Immature natural killer cell (primary cell): Measurements from ENCODE around the gene CCR4. TPM values are rescaled to one million over a fixed set of nuclear protein-coding genes. Genes with fewer than 3 reads are reported as not detected.
"Not testable (repeated sequence)": the region's sequence is repeated elsewhere in the genome, so short reads cannot be mapped to it uniquely, and the experiment has no call there.

Source experiments
- DNase-seq, 3 donors: peaks; one replicate each; pipeline ENCODE4 v3.0.0; 2022; ENCODE audit warnings: mixed read lengths in 1 of 3
- H3K27ac Mint-ChIP-seq, 6 donors: one replicate each; pipeline ENCODE4 v1.8.0; 2020; ENCODE audit warnings: mixed read lengths in 6 of 6, mild to moderate bottlenecking in 5 of 6, inconsistent platforms in 4 of 6, moderate library complexity in 3 of 6
- H3K27me3 Mint-ChIP-seq, 3 donors: one replicate each; pipeline ENCODE4 v1.8.0; 2020 to 2021; ENCODE audit warnings: low read depth in 3 of 3, mild to moderate bottlenecking in 3 of 3, mixed read lengths in 3 of 3, moderate library complexity in 3 of 3, inconsistent platforms in 1 of 3
- H3K36me3 Mint-ChIP-seq, 3 donors: one replicate each; pipeline ENCODE4 v1.8.0; 2020; ENCODE audit warnings: mixed read lengths in 3 of 3, inconsistent platforms in 2 of 3, mild to moderate bottlenecking in 2 of 3
- H3K4me1 Mint-ChIP-seq, 2 donors: one replicate each; pipeline ENCODE4 v1.8.0; 2020; ENCODE audit warnings: inconsistent platforms in 2 of 2, mild to moderate bottlenecking in 2 of 2, mixed read lengths in 2 of 2, moderate library complexity in 1 of 2
- H3K4me3 Mint-ChIP-seq, 5 donors: one replicate each; pipeline ENCODE4 v1.8.0; 2020; ENCODE audit warnings: mild to moderate bottlenecking in 5 of 5, mixed read lengths in 5 of 5, inconsistent platforms in 3 of 5, moderate library complexity in 3 of 5
- H3K9me3 Mint-ChIP-seq, 6 donors: one replicate each; pipeline ENCODE4 v1.8.0; 2020; ENCODE audit warnings: mild to moderate bottlenecking in 6 of 6, mixed read lengths in 6 of 6, inconsistent platforms in 4 of 6, moderate library complexity in 3 of 6
- polyA plus RNA-seq, 3 donors: library from polyadenylated mRNA; unstranded; fragments of 300-500 nt; fragmentation: Illumina TruSeq; gene quantifications; one replicate each; pipeline ENCODE4 v1.2.3, GENCODE V29; 2021

CCR4 gene
- polyA plus RNA-seq, 3 donors from 2014 or later: 0.08 TPM; not detected in 2

GRCh38 chr3:32960404-32961170, 9.1 kb downstream of the CCR4 start:
- no peak for DNase-seq
- H3K27me3 Mint-ChIP-seq: peaks cover 0 to 7% (median 4%) of the 10 kb centered on the region in 3 donors
- no peaks in the 10 kb centered on the region for H3K36me3 Mint-ChIP-seq
- no peak overlapping the region for H3K4me3 Mint-ChIP-seq
- H3K4me1 Mint-ChIP-seq: no peaks in the 10 kb centered on the region
- H3K9me3 Mint-ChIP-seq: peaks cover 0 to 5% (median under 1%) of the 10 kb centered on the region in 6 donors
- H3K27ac Mint-ChIP-seq: no peak overlapping the region

DNA sequence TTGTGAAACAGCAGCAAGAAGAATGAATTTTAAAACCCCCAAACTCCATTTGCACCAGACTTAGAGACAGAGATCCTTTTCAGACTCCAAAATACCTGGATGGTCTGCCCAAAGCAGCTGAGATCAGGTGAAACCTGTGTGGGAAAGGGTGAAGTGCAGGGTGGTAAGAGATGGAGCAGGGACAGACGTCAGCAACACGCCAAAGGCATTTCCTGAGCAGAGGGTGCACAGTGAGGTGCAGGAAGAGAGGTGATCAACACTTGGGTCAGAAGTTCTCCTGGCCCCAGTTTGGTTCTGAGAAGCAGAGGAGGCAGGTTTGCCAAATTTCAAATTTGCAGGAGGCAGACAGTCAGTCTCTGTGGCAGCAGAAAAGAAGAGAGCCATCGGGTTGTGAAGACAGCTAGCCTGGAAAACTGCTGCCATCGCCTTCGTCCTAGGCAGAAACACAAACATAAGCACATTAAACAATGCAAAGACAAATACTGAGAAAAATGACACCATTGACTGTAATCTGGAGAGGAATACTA, 9.8 kb downstream of the CCR4 start:
- DNase-seq: no peak
- H3K27me3 Mint-ChIP-seq: peaks cover 0 to 7% (median 3%) of the 10 kb centered on the region in 3 donors
- H3K4me3 Mint-ChIP-seq: no peak overlapping the region
- no peak overlapping the region for H3K27ac Mint-ChIP-seq
- H3K36me3 Mint-ChIP-seq: no peaks in the 10 kb centered on the region
- peaks cover 0 to 5% (median under 1%) of the 10 kb centered on the region in 6 donors for H3K9me3 Mint-ChIP-seq
- no peaks in the 10 kb centered on the region for H3K4me1 Mint-ChIP-seq

DNA sequence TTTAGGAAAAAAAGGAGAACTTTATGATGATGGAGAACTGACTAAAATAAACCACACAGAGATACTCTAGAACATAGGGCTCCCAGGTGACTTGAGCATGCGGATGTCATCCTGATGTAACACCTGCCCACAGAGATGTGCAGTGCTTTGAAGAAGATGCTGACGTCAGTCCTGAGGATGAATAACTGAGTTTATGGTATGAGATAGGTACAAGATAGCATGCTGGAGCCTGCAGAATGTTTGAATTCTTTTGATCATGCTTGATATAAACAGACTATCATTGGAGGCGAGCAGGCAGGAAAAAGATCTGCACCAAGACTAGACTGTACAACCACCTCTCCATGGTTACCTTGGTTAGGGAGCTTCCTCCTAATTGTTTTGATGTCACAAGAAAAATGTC, 12.4 kb downstream of the CCR4 start:
- Mint-ChIP-seq H3K27me3 (peaks cover 0 to 9% (median 2%) of the 10 kb centered on the region in 3 donors), H3K27ac (no peak overlapping the region), H3K36me3 (no peaks in the 10 kb centered on the region), H3K4me3 (no peak overlapping the region), H3K4me1 (no peaks in the 10 kb centered on the region), H3K9me3 (peaks cover 0 to 5% (median under 1%) of the 10 kb centered on the region in 6 donors)
- DNase-seq: no peak

DNA sequence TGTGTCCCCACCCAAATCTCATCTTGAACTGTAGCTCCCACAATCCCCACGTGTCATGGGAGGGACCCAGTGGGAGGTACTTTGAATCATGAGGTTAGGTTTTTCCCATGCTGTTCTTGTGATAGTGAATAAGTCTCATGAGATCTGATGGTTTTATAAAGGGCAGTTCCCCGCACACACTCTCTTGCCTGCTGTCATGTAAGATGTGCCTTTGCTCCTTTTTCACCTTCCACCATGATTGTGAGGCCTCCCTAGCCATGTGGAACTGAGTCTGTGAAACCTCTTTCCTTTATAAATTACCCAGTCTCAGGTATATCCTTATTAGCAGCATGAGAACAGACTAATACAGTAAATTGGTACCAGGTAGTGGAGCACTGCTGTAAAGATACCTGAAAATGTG, 13.3 kb downstream of the CCR4 start:
- not testable (repeated sequence) for H3K9me3 Mint-ChIP-seq, DNase-seq, H3K4me1 Mint-ChIP-seq, H3K4me3 Mint-ChIP-seq, H3K27me3 Mint-ChIP-seq, H3K36me3 Mint-ChIP-seq, H3K27ac Mint-ChIP-seq

- H3K4me1 Mint-ChIP-seq, H3K27me3 Mint-ChIP-seq, H3K27ac Mint-ChIP-seq, H3K9me3 Mint-ChIP-seq, H3K36me3 Mint-ChIP-seq, DNase-seq, H3K4me3 Mint-ChIP-seq: not testable (repeated sequence)
These were observed 14.3 kb downstream of the CCR4 start for GRCh38 chr3:32965617-32966213.

DNA sequence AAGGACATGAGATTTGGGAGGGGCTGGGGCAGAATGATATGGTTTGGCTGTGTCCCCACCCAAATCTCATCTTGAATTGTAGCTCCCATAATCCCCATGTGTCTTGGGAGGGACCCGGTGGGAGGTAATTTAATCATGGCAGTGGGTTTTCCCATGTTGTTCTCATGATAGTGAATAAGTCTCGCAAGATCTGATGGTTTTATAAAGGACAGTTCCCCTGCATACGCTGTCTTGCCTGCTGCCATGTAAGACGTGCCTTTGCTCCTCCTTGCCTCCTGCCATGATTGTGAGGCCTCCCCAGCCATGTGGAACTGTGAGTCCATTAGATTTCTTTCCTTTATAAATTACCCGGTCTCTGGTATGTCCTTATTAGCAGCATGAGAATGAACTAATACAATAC, 15.2 kb downstream of the CCR4 start:
- H3K9me3 Mint-ChIP-seq, H3K36me3 Mint-ChIP-seq, H3K4me1 Mint-ChIP-seq, DNase-seq, H3K27ac Mint-ChIP-seq, H3K4me3 Mint-ChIP-seq, H3K27me3 Mint-ChIP-seq: not testable (repeated sequence)

- Mint-ChIP-seq H3K27me3 (peaks cover 0 to 4% (median 2%) of the 10 kb centered on the region in 3 donors), H3K4me3 (no peak overlapping the region), H3K27ac (no peak overlapping the region), H3K36me3 (no peaks in the 10 kb centered on the region), H3K9me3 (peaks cover 0 to 5% (median under 1%) of the 10 kb centered on the region in 6 donors), H3K4me1 (no peaks in the 10 kb centered on the region)
- no peak for DNase-seq
These were observed 16.9 kb downstream of the CCR4 start for GRCh38 chr3:32968166-32968919.

DNA sequence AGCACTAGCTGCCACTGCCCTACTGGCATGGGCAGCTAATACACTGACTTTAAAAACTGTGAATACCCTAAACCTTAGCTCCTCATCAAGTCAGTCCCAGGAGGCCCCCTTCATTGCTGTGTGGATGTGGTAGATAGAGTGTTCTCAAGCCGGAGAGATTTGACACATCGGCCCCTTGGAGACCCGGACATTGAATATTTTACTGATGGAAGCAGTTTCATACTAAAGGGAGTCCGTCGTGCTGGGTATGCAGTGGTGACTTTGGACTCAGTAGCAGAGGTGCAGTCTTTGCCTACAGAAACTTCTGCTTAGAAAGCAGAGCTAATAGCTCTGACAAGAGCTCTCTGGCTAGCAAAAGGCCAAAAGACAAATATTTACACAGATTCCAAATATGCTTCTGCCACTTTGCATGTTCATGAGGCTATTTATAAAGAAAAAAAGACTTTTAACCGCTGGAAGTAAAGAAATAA, 17.5 kb downstream of the CCR4 start:
- H3K4me1 Mint-ChIP-seq: peaks cover 2 to 4% of the 10 kb centered on the region in 2 donors
- no peak overlapping the region for H3K4me3 Mint-ChIP-seq
- no peak overlapping the region for H3K27ac Mint-ChIP-seq
- H3K27me3 Mint-ChIP-seq: peaks cover 0 to 4% (median 2%) of the 10 kb centered on the region in 3 donors
- no peak for DNase-seq
- H3K9me3 Mint-ChIP-seq: peaks cover 0 to 5% (median under 1%) of the 10 kb centered on the region in 6 donors
- no peaks in the 10 kb centered on the region for H3K36me3 Mint-ChIP-seq

DNA sequence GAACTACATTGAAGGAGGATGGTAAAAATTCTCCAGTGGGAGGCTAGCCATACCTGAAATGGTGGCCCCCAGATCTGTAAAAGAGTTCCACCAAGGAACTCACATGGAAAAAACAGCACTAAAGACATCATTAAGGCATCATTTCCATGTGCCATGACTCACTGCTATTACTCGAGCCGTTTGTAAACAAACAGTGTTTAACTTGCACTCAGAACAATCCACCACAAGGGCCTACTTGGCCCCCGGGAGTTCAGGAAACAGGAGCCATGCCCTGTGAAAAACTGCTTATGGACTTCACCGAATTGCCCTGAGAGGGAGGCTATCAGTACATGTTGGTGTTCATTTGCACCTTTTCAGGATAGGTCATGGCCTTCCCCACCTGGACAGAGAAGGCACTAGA, 18.2 kb downstream of the CCR4 start:
- Mint-ChIP-seq H3K27ac (no peak overlapping the region), H3K4me1 (peaks cover 2 to 8% of the 10 kb centered on the region in 2 donors), H3K4me3 (no peak overlapping the region), H3K9me3 (peaks cover 0 to 5% (median under 1%) of the 10 kb centered on the region in 6 donors), H3K27me3 (peaks cover 0 to 4% (median 2%) of the 10 kb centered on the region in 3 donors), H3K36me3 (no peaks in the 10 kb centered on the region)
- no peak for DNase-seq

DNA sequence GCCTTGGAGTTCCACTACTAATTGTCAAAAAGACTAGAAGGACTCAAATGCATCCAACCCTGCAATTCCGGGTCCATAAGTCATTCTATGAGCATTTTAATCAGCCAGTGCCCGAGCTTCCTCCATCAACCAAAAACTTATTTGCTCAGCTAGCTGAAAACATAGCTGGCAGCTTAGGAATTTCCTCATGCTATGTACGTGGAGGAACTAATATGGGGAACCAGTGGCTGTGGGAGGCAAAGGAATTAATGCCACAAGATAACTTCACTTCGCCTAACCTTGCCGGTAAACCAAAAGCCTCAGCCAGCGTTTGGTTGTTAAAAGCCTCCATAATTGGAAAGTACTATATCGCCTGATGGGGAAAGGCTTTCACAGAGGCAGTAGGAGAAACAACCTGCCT, 19.8 kb downstream of the CCR4 start:
- not testable (repeated sequence) for DNase-seq, H3K27me3 Mint-ChIP-seq, H3K27ac Mint-ChIP-seq, H3K4me1 Mint-ChIP-seq, H3K9me3 Mint-ChIP-seq, H3K4me3 Mint-ChIP-seq, H3K36me3 Mint-ChIP-seq

- Mint-ChIP-seq H3K4me3 (no peak overlapping the region), H3K27me3 (no peaks in the 10 kb centered on the region), H3K27ac (no peak overlapping the region), H3K9me3 (peaks cover 0 to 1% (median 0%) of the 10 kb centered on the region in 6 donors), H3K4me1 (peaks cover 2 to 8% of the 10 kb centered on the region in 2 donors), H3K36me3 (no peaks in the 10 kb centered on the region)
- DNase-seq: no peak
These were observed 21.2 kb downstream of the CCR4 start for GRCh38 chr3:32972482-32973146.

- Mint-ChIP-seq H3K4me1 (peaks cover 2 to 8% of the 10 kb centered on the region in 2 donors), H3K4me3 (no peak overlapping the region), H3K9me3 (no peaks in the 10 kb centered on the region), H3K27ac (no peak overlapping the region), H3K27me3 (no peaks in the 10 kb centered on the region), H3K36me3 (no peaks in the 10 kb centered on the region)
- no peak for DNase-seq
These were observed 22.5 kb downstream of the CCR4 start for GRCh38 chr3:32973982-32974381.

GRCh38 chr3:32975891-32976595, 24.6 kb downstream of the CCR4 start:
- peaks cover 2 to 8% of the 10 kb centered on the region in 2 donors for H3K4me1 Mint-ChIP-seq
- no peaks in the 10 kb centered on the region for H3K36me3 Mint-ChIP-seq
- H3K9me3 Mint-ChIP-seq: no peaks in the 10 kb centered on the region
- no peak overlapping the region for H3K4me3 Mint-ChIP-seq
- no peak overlapping the region for H3K27ac Mint-ChIP-seq
- H3K27me3 Mint-ChIP-seq: peaks cover 0 to 2% (median 0%) of the 10 kb centered on the region in 3 donors
- DNase-seq: no peak
